Lower leg skin (tissue), 4 donors: Measurements from ENCODE around the gene OR5T2. TPM values are rescaled to one million over a fixed set of nuclear protein-coding genes. Genes with fewer than 3 reads are reported as not detected.

Source experiments
- DNase-seq, 2 donors: peaks; one replicate each; pipeline ENCODE4 v3.0.0-alpha.2; 2019; ENCODE audit warnings: low spot score in 2 of 2
- H3K4me3 ChIP-seq: fragments of 200-600 bp; sonication (generic); 2 replicates; pipeline ENCODE4 v1.5.1; 2017; ENCODE audit warnings: mild to moderate bottlenecking, low read depth; ENCODE audit not compliant: poor library complexity, severe bottlenecking
- POLR2A ChIP-seq, 2 donors: fragments of 450-650 bp; IDR thresholded peaks; one replicate each; pipeline ENCODE4 v1.6.1; 2016 to 2017; ENCODE audit warnings: antibody characterized with exemption in 2 of 2, mild to moderate bottlenecking in 1 of 2, moderate library complexity in 1 of 2
- WGBS, 2 donors: methylation state at CpG; one replicate each; pipeline ENCODE4 v1.1.5; 2018; 5-methylcytosine and 5-hydroxymethylcytosine counted together
- intact Hi-C: fragments of 100-400 bp; cut with DNase I; formaldehyde crosslinking; loops from one replicate; pipeline ENCODE4 v1.15.0; 2023; ENCODE audit warnings: low total_unique reads
- total RNA-seq, 4 donors: library from RNA; depleted of rRNA; stranded (reverse); fragments of >200 nt; gene quantifications; one replicate each; pipeline ENCODE4 v1.1.0, GENCODE V29; 2016
- TF ChIP-seq, protein P1 (sequence below), 3 donors: fragments of 450-650 bp; IDR thresholded peaks; one replicate each; pipeline ENCODE4 v1.5.1; 2016; ENCODE audit warnings: antibody characterized with exemption in 3 of 3, mild to moderate bottlenecking in 3 of 3, moderate library complexity in 2 of 3

Gene OR5T2
- total RNA-seq, 4 donors from 2014 or later: not detected

GRCh38 chr11:56207790-56208189, 26.3 kb downstream of the OR5T2 start:
- intact Hi-C loops: no loop called here
- no peak overlapping the region for H3K4me3 ChIP-seq
- WGBS, 2 donors: 39 to 53% methylated on average over 1 of the region's 1 CpG
- DNase-seq: no peak
- TF ChIP-seq, protein P1, sequence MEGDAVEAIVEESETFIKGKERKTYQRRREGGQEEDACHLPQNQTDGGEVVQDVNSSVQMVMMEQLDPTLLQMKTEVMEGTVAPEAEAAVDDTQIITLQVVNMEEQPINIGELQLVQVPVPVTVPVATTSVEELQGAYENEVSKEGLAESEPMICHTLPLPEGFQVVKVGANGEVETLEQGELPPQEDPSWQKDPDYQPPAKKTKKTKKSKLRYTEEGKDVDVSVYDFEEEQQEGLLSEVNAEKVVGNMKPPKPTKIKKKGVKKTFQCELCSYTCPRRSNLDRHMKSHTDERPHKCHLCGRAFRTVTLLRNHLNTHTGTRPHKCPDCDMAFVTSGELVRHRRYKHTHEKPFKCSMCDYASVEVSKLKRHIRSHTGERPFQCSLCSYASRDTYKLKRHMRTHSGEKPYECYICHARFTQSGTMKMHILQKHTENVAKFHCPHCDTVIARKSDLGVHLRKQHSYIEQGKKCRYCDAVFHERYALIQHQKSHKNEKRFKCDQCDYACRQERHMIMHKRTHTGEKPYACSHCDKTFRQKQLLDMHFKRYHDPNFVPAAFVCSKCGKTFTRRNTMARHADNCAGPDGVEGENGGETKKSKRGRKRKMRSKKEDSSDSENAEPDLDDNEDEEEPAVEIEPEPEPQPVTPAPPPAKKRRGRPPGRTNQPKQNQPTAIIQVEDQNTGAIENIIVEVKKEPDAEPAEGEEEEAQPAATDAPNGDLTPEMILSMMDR (IDR thresholded peaks at IDR 0.05): no peak
- TF ChIP-seq POLR2A (IDR thresholded peaks at IDR 0.05): no peak

- intact Hi-C loops: no loop called here
- H3K4me3 ChIP-seq: no peak overlapping the region
- no peak for TF ChIP-seq POLR2A (IDR thresholded peaks at IDR 0.05)
- TF ChIP-seq, protein P1 (IDR thresholded peaks at IDR 0.05): no peak
- WGBS, 2 donors: 58 to 63% methylated on average over 2 of the region's 2 CpGs
- no peak for DNase-seq
These were observed 36.7 kb downstream of the OR5T2 start for GRCh38 chr11:56197367-56197766.

DNA sequence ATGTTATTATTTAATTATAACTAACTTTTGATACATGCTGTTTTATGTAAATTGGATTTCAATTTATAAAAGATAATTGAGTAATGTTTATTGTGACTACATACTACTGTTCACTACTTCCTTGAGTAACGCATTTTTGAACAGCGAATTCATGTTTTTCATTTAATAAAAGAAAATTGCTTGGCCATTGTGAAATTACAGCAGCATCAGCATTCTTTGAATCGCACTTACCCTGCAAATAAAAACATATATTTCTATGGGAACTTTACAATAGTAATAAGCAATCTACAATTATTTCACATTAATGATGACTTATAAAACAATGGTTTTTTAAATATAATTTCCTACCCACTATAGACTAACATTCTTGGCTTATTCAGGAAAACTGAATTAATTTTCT, 37.4 kb downstream of the OR5T2 start:
- WGBS, 2 donors: 87 to 88% methylated on average over 3 of the region's 3 CpGs
- no peak for DNase-seq
- no peak overlapping the region for H3K4me3 ChIP-seq
- intact Hi-C loops: no loop called here
- TF ChIP-seq, protein P1 (IDR thresholded peaks at IDR 0.05): no peak
- TF ChIP-seq POLR2A (IDR thresholded peaks at IDR 0.05): no peak

GRCh38 chr11:56188602-56189001, 45.5 kb downstream of the OR5T2 start:
- H3K4me3 ChIP-seq: no peak overlapping the region
- WGBS, 2 donors: 92 to 96% methylated on average over 3 of the region's 3 CpGs
- intact Hi-C loops: no loop called here
- no peak for DNase-seq
- TF ChIP-seq POLR2A (IDR thresholded peaks at IDR 0.05): no peak
- TF ChIP-seq, protein P1 (IDR thresholded peaks at IDR 0.05): no peak

DNA sequence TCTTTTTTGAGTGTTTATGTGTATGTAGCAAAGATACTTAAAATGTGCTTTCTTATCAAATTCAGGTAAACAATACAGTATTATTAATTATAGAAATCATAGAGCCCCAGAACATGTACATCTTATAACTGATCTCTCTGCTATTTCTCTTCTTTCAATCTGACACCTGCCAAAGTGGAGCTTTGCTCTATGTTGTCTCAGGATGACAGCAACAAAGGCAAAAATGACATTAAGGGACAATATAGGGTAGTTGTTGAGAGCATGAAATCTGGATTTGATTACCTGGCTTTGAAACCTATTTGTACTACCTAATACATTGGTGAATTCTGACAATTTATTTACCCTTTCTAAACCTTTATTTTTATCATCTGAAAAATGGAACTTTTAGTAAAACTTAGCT, 50.6 kb downstream of the OR5T2 start:
- intact Hi-C loops: no loop called here
- H3K4me3 ChIP-seq: no peak overlapping the region
- DNase-seq: no peak
- TF ChIP-seq, protein P1 (IDR thresholded peaks at IDR 0.05): no peak
- no peak for TF ChIP-seq POLR2A (IDR thresholded peaks at IDR 0.05)

Other genes with a start within 250 kb of the OR5T2 start
- not detected for gene OR5F1, start 239.6 kb downstream of the OR5T2 start, total RNA-seq
- gene OR5AS1, start 206.6 kb downstream of the OR5T2 start, total RNA-seq: not detected
- gene OR8I2, start 140.9 kb downstream of the OR5T2 start, total RNA-seq: not detected
- not detected for gene OR8H2, start 130.6 kb downstream of the OR5T2 start, total RNA-seq
- not detected for gene OR8H3, start 111.9 kb downstream of the OR5T2 start, total RNA-seq
- not detected for gene OR8J3, start 94.1 kb downstream of the OR5T2 start, total RNA-seq
- not detected for gene OR8K5, start 73.9 kb downstream of the OR5T2 start, total RNA-seq
- gene OR5J2, start 57.6 kb downstream of the OR5T2 start, total RNA-seq: not detected
- not detected for gene OR5T3, start 18.0 kb upstream of the OR5T2 start, total RNA-seq
- not detected for gene OR5T1, start 39.9 kb upstream of the OR5T2 start, total RNA-seq
- gene OR8H1, start 58.0 kb upstream of the OR5T2 start, total RNA-seq: not detected
- gene OR8K3, start 80.9 kb upstream of the OR5T2 start, total RNA-seq: not detected
- not detected for gene OR8K1, start 111.8 kb upstream of the OR5T2 start, total RNA-seq
- gene OR8J1, start 120.0 kb upstream of the OR5T2 start, total RNA-seq: not detected
- not detected for gene OR8U1, start 141.4 kb upstream of the OR5T2 start, total RNA-seq
- gene OR5AL1, start 178.4 kb upstream of the OR5T2 start, total RNA-seq: not detected
- not detected for gene OR5M3, start 239.1 kb upstream of the OR5T2 start, total RNA-seq